SK-N-SH treated with all-trans-retinoic acid at 6 μM for 48 hours (cell line): Measurements from ENCODE around the gene MMUT.

Source experiments
- OSR1 ChIP-seq: fragments of 250-450 bp; sonication (Bioruptor Pico); IDR thresholded peaks from 2 replicates; pipeline ENCODE4 v1.8.0; 2022; ENCODE audit warnings: moderate library complexity, mild to moderate bottlenecking, inconsistent platforms
- POU6F1 ChIP-seq: fragments of 250-450 bp; sonication (Bioruptor Pico); IDR thresholded peaks from 2 replicates; pipeline ENCODE4 v1.8.0; 2021; ENCODE audit warnings: low read depth, mild to moderate bottlenecking, moderate library complexity, borderline replicate concordance
- TCF4 ChIP-seq: fragments of 250-450 bp; sonication (Bioruptor Pico); IDR thresholded peaks from 2 replicates; pipeline ENCODE4 v1.8.0; 2021; ENCODE audit warnings: mild to moderate bottlenecking, moderate library complexity, borderline replicate concordance
- TOX ChIP-seq: fragments of 250-450 bp; sonication (Bioruptor Pico); IDR thresholded peaks from 2 replicates; pipeline ENCODE4 v1.8.0; 2021; ENCODE audit warnings: mild to moderate bottlenecking, moderate library complexity, borderline replicate concordance
- ZFP3 ChIP-seq: fragments of 250-450 bp; sonication (Bioruptor Pico); IDR thresholded peaks from 2 replicates; pipeline ENCODE4 v1.5.0; 2020; ENCODE audit warnings: mild to moderate bottlenecking, moderate library complexity
- ZFP30 ChIP-seq: fragments of 450-650 bp; formaldehyde crosslinking; IDR thresholded peaks from 2 replicates; pipeline ENCODE4 v1.5.0; 2022; ENCODE audit warnings: mild to moderate bottlenecking, moderate library complexity
- ZNF565 ChIP-seq: fragments of 450-650 bp; formaldehyde crosslinking; conservative IDR thresholded peaks from 2 replicates; pipeline ENCODE4 v1.5.0; 2020; ENCODE audit warnings: low read depth, mild to moderate bottlenecking, moderate library complexity
- ZNF8 ChIP-seq: fragments of 450-650 bp; formaldehyde crosslinking; IDR thresholded peaks from 2 replicates; pipeline ENCODE4 v1.5.0; 2020; ENCODE audit warnings: mild to moderate bottlenecking, moderate library complexity
- TF ChIP-seq, protein P1 (sequence below): fragments of 250-450 bp; sonication (Bioruptor Pico); IDR thresholded peaks from 2 replicates; pipeline ENCODE4 v1.8.0; 2020; ENCODE audit warnings: mild to moderate bottlenecking, moderate library complexity, borderline replicate concordance

- TF ChIP-seq ZFP30 (CRISPR knock-in tag) (no peak), ZNF565 (CRISPR knock-in tag) (no peak), POU6F1 (CRISPR knock-in tag) (no peak), ZNF8 (CRISPR knock-in tag) (no peak), TOX (CRISPR knock-in tag) (no peak), TCF4 (CRISPR knock-in tag) (no peak), OSR1 (CRISPR knock-in tag) (no peak), ZFP3 (no peak)
- TF ChIP-seq, protein P1, sequence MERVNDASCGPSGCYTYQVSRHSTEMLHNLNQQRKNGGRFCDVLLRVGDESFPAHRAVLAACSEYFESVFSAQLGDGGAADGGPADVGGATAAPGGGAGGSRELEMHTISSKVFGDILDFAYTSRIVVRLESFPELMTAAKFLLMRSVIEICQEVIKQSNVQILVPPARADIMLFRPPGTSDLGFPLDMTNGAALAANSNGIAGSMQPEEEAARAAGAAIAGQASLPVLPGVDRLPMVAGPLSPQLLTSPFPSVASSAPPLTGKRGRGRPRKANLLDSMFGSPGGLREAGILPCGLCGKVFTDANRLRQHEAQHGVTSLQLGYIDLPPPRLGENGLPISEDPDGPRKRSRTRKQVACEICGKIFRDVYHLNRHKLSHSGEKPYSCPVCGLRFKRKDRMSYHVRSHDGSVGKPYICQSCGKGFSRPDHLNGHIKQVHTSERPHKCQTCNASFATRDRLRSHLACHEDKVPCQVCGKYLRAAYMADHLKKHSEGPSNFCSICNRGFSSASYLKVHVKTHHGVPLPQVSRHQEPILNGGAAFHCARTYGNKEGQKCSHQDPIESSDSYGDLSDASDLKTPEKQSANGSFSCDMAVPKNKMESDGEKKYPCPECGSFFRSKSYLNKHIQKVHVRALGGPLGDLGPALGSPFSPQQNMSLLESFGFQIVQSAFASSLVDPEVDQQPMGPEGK (CRISPR knock-in tag), result no peak
Measured at GRCh38 chr6:49462071-49462470, 982 bp downstream of the MMUT start.
